CD4-positive, alpha-beta memory T cell (primary cell): ENCODE data around the gene SP7. TPM values are rescaled to one million over a fixed set of nuclear protein-coding genes. Genes with fewer than 3 reads are reported as not detected.
A peak's percentile ranks its signal among the peaks of the same experiment; 100 is the strongest.
"Not testable (repeated sequence)": the region's sequence is repeated elsewhere in the genome, so short reads cannot be mapped to it uniquely, and the experiment has no call there.

Source experiments
- CTCF ChIA-PET: fragments of 350-600 bp; sonication (Branson Sonifier 250); formaldehyde crosslinking; loops from one replicate; lab custom pipeline; 2021; ENCODE audit warnings: inconsistent platforms; ENCODE audit not compliant: partially characterized antibody; lab: Charles Lee
- POLR2A ChIA-PET: fragments of 350-600 bp; sonication (Branson Sonifier 250); formaldehyde crosslinking; loops from one replicate; lab custom pipeline; 2021; ENCODE audit not compliant: partially characterized antibody; lab: Charles Lee
- DNase-seq, 5 donors: peaks; one replicate each; pipeline versions ENCODE4 v3.0.0 to v3.0.0-alpha.2; 2020 to 2022; ENCODE audit warnings: mixed read lengths in 1 of 5
- H3K27ac ChIP-seq: one replicate; pipeline ENCODE4 v1.7.0; 2013; ENCODE audit warnings: low read depth, low read length
- H3K27me3 ChIP-seq: 2 replicates; pipeline ENCODE4 v1.7.0; 2013; ENCODE audit warnings: mild to moderate bottlenecking, low read length, moderate library complexity; ENCODE audit not compliant: insufficient read depth
- H3K36me3 ChIP-seq: 2 replicates; pipeline ENCODE4 v1.7.0; 2013; ENCODE audit warnings: mild to moderate bottlenecking, low read length, moderate library complexity; ENCODE audit not compliant: insufficient read depth
- H3K4me1 ChIP-seq: 2 replicates; pipeline ENCODE4 v1.7.0; 2013; ENCODE audit warnings: mild to moderate bottlenecking, low read length, moderate library complexity; ENCODE audit not compliant: insufficient read depth
- H3K4me3 ChIP-seq, 2 donors: one replicate each; pipeline ENCODE4 v1.7.0; 2013; ENCODE audit warnings: low read length in 2 of 2, mild to moderate bottlenecking in 1 of 2
- H3K9me3 ChIP-seq, 2 donors: one replicate each; pipeline ENCODE4 v1.7.0; 2013; ENCODE audit warnings: low read length in 2 of 2, control low read depth in 1 of 2; ENCODE audit not compliant: control insufficient read depth in 1 of 2
- H3K27ac Mint-ChIP-seq, 7 donors: one replicate each; pipeline ENCODE4 v1.8.0; 2020 to 2021; ENCODE audit warnings: mixed read lengths in 7 of 7, mild to moderate bottlenecking in 6 of 7, inconsistent platforms in 3 of 7, moderate library complexity in 3 of 7
- H3K27me3 Mint-ChIP-seq, 2 donors: one replicate each; pipeline ENCODE4 v1.8.0; 2020 to 2021; ENCODE audit warnings: mixed read lengths in 2 of 2
- H3K36me3 Mint-ChIP-seq, 2 donors: one replicate each; pipeline ENCODE4 v1.8.0; 2020 to 2021; ENCODE audit warnings: mixed read lengths in 2 of 2, inconsistent platforms in 1 of 2, mild to moderate bottlenecking in 1 of 2
- H3K4me1 Mint-ChIP-seq, 4 donors: one replicate each; pipeline ENCODE4 v1.8.0; 2020 to 2021; ENCODE audit warnings: mixed read lengths in 4 of 4, mild to moderate bottlenecking in 1 of 4
- H3K4me3 Mint-ChIP-seq, 8 donors: one replicate each; pipeline ENCODE4 v1.8.0; 2020 to 2021; ENCODE audit warnings: mixed read lengths in 8 of 8, mild to moderate bottlenecking in 7 of 8, moderate library complexity in 6 of 8, inconsistent platforms in 3 of 8
- H3K9me3 Mint-ChIP-seq, 8 donors: one replicate each; pipeline ENCODE4 v1.8.0; 2020 to 2021; ENCODE audit warnings: mixed read lengths in 8 of 8, mild to moderate bottlenecking in 5 of 8, inconsistent platforms in 3 of 8, moderate library complexity in 1 of 8
- intact Hi-C: fragments of 100-400 bp; cut with micrococcal nuclease; formaldehyde crosslinking; loops from one replicate; pipeline ENCODE4 v1.15.1; 2023
- polyA plus RNA-seq, 2 donors: library from polyadenylated mRNA; unstranded; fragments of 300-500 nt; fragmentation: Illumina TruSeq; gene quantifications; one replicate each; pipeline ENCODE4 v1.2.3, GENCODE V29; 2021
- total RNA-seq, 2 experiments: library from RNA; stranded (reverse); gene quantifications; one replicate each; pipeline ENCODE4 v1.2.3, GENCODE V29; 2021

Gene SP7
- total and polyA plus RNA-seq, 4 experiments from 2014 or later: not detected

- ChIA-PET CTCF (interaction anchor here (1.8 to 19.2 kb wide), 5 partner anchors 16 to 211 kb away, joined by 4 to 339 read pairs (median 8); partner anchors contain the start of genes AAAS and ITGB7), POLR2A (interaction anchor here (0.7 to 9.4 kb wide), 7 partner anchors 12 to 203 kb away, joined by 3 to 193 read pairs (median 4); partner anchors contain the start of genes AAAS and TARBP2)
- Histone ChIP-seq H3K27ac (peak overlapping the region; percentile 71), H3K36me3 (peaks cover 33% of the 10 kb centered on the region), H3K4me1 (peaks cover 73% of the 10 kb centered on the region), H3K9me3 (no peaks in the 10 kb centered on the region), H3K27me3 (no peaks in the 10 kb centered on the region), H3K4me3 (no peak overlapping the region)
- H3K27ac Mint-ChIP-seq: peak overlapping the region in 6 of 7 donors; percentile 3 to 97 (median 87)
- intact Hi-C loops: loop anchor here (5.0 kb wide), 1 partner anchor 379 kb away; the partner anchor contains the start of gene ATP5MC2
- H3K4me1 Mint-ChIP-seq: peaks cover 39 to 88% (median 67%) of the 10 kb centered on the region in 4 donors
- peaks cover 0 to 1% (median 0%) of the 10 kb centered on the region in 8 donors for H3K9me3 Mint-ChIP-seq
- H3K36me3 Mint-ChIP-seq: peaks cover 28 to 55% of the 10 kb centered on the region in 2 donors
- H3K27me3 Mint-ChIP-seq: no peaks in the 10 kb centered on the region
- DNase-seq: no peak
- peak overlapping the region in 6 of 8 donors; percentile 21 to 98 (median 70) for H3K4me3 Mint-ChIP-seq
These were observed 38.0 kb downstream of the SP7 start for GRCh38 chr12:53298164-53298563.

GRCh38 chr12:53297106-53297505, 39.0 kb downstream of the SP7 start:
- peaks cover 24% of the 10 kb centered on the region for H3K36me3 ChIP-seq
- not testable (repeated sequence) for H3K9me3 Mint-ChIP-seq, DNase-seq, H3K27me3 Mint-ChIP-seq, H3K9me3 ChIP-seq, H3K4me3 ChIP-seq, H3K27me3 ChIP-seq, H3K27ac ChIP-seq
- H3K4me1 Mint-ChIP-seq: peaks cover 33 to 77% (median 59%) of the 10 kb centered on the region in 4 donors
- intact Hi-C loops: loop anchor here (5.0 kb wide), 1 partner anchor 380 kb away; the partner anchor contains the start of gene ATP5MC2
- H3K36me3 Mint-ChIP-seq: peaks cover 21 to 47% of the 10 kb centered on the region in 2 donors
- peaks cover 64% of the 10 kb centered on the region for H3K4me1 ChIP-seq
- H3K27ac Mint-ChIP-seq: peak overlapping the region in 6 of 7 donors; percentile 42 to 99 (median 86)
- peak overlapping the region in 7 of 8 donors; percentile 21 to 100 (median 98) for H3K4me3 Mint-ChIP-seq
- ChIA-PET CTCF (interaction anchor here (1.1 to 19.2 kb wide), 8 partner anchors 9 to 212 kb away, joined by 3 to 339 read pairs (median 6); partner anchors contain the start of genes AAAS and ITGB7), POLR2A (interaction anchor here (1.1 to 9.4 kb wide), 6 partner anchors 25 to 83 kb away, joined by 3 to 193 read pairs (median 4); partner anchors contain the start of gene AAAS)

- no peaks in the 10 kb centered on the region for H3K27me3 ChIP-seq
- H3K36me3 ChIP-seq: peaks cover 24% of the 10 kb centered on the region
- Mint-ChIP-seq H3K27me3 (no peaks in the 10 kb centered on the region), H3K4me1 (peaks cover 28 to 65% (median 50%) of the 10 kb centered on the region in 4 donors), H3K27ac (peak overlapping the region; percentile 97 to 100 (median 99)), H3K4me3 (peak overlapping the region; percentile 98 to 100 (median 99)), H3K9me3 (peaks cover 0 to 1% (median 0%) of the 10 kb centered on the region in 8 donors), H3K36me3 (peaks cover 18 to 41% of the 10 kb centered on the region in 2 donors)
- H3K4me1 ChIP-seq: peaks cover 55% of the 10 kb centered on the region
- intact Hi-C loops: loop anchor here (1.0 to 5.0 kb wide), 8 partner anchors 25 to 381 kb away; partner anchors contain the start of genes AAAS, ATP5MC2, CSAD and EIF4B
- POLR2A ChIA-PET: interaction anchor here (0.5 to 9.4 kb wide), 31 partner anchors 9 to 457 kb away, joined by 3 to 193 read pairs (median 6); partner anchors contain the start of genes AAAS, CSAD, EIF4B and ESPL1
- H3K9me3 ChIP-seq: no peaks in the 10 kb centered on the region
- CTCF ChIA-PET: interaction anchor here (0.8 to 19.2 kb wide), 11 partner anchors 9 to 193 kb away, joined by 3 to 339 read pairs (median 8); partner anchors contain the start of genes AAAS, CSAD and ITGB7
- DNase-seq: no peak
- H3K4me3 ChIP-seq: peak overlapping the region; percentile 63 to 94
- H3K27ac ChIP-seq: peak overlapping the region; percentile 81
These were observed 40.3 kb downstream of the SP7 start for GRCh38 chr12:53295891-53296219.

GRCh38 chr12:53295070-53295890, 40.9 kb downstream of the SP7 start, which contains the start of gene PFDN5:
Gene PFDN5 (plus strand): TSS chr12:53295542. CDS start chr12:53295568, 26 bp downstream.
- peak; percentile 87 to 93 (median 91) for DNase-seq
- ChIA-PET CTCF (interaction anchor here (0.8 to 19.2 kb wide), 12 partner anchors 8 to 214 kb away, joined by 3 to 339 read pairs (median 6); partner anchors contain the start of genes AAAS, CSAD and ITGB7), POLR2A (interaction anchor here (0.5 to 9.4 kb wide), 32 partner anchors 9 to 457 kb away, joined by 3 to 193 read pairs (median 6); partner anchors contain the start of genes AAAS, CSAD, EIF4B and ESPL1)
- Histone ChIP-seq H3K27me3 (no peaks in the 10 kb centered on the region), H3K9me3 (no peaks in the 10 kb centered on the region), H3K27ac (peak within 1 kb of the TSS; percentile 81), H3K36me3 (peaks cover 24% of the 10 kb centered on the region), H3K4me3 (peak within 1 kb of the TSS; percentile 63 to 94), H3K4me1 (peaks cover 49% of the 10 kb centered on the region)
- intact Hi-C loops: loop anchor here (1.0 to 5.0 kb wide), 8 partner anchors 26 to 382 kb away; partner anchors contain the start of genes AAAS, ATP5MC2, CSAD and EIF4B
- Mint-ChIP-seq H3K27me3 (no peaks in the 10 kb centered on the region), H3K4me1 (peaks cover 23 to 59% (median 44%) of the 10 kb centered on the region in 4 donors), H3K36me3 (peaks cover 18 to 36% of the 10 kb centered on the region in 2 donors), H3K4me3 (peak within 1 kb of the TSS; percentile 98 to 100 (median 99)), H3K9me3 (peaks cover 0 to 1% (median 0%) of the 10 kb centered on the region in 8 donors), H3K27ac (peak within 1 kb of the TSS; percentile 97 to 100 (median 99))

- intact Hi-C loops: no loop called here
- Histone ChIP-seq H3K9me3 (no peaks in the 10 kb centered on the region), H3K27ac (no peak overlapping the region), H3K27me3 (no peaks in the 10 kb centered on the region), H3K4me1 (peaks cover 24% of the 10 kb centered on the region), H3K4me3 (no peak overlapping the region), H3K36me3 (peaks cover 8% of the 10 kb centered on the region)
- Mint-ChIP-seq H3K27ac (no peak overlapping the region), H3K36me3 (peaks cover 2 to 14% of the 10 kb centered on the region in 2 donors), H3K9me3 (no peaks in the 10 kb centered on the region), H3K4me3 (no peak overlapping the region), H3K4me1 (peaks cover 14 to 43% (median 29%) of the 10 kb centered on the region in 4 donors), H3K27me3 (no peaks in the 10 kb centered on the region)
- CTCF ChIA-PET: interaction anchor here (3.5 to 19.2 kb wide), 5 partner anchors 30 to 133 kb away, joined by 28 to 339 read pairs (median 41); partner anchors contain the start of genes AAAS and ITGB7
- POLR2A ChIA-PET: interaction anchor here (1.2 to 5.7 kb wide), 5 partner anchors 29 to 78 kb away, joined by 3 to 50 read pairs (median 5); partner anchors contain the start of gene AAAS
- no peak for DNase-seq
These were observed 43.7 kb downstream of the SP7 start for GRCh38 chr12:53292426-53292825.

- ChIA-PET CTCF (interaction anchor here (0.7 to 19.2 kb wide), 9 partner anchors 9 to 191 kb away, joined by 3 to 339 read pairs (median 6); partner anchors contain the start of genes ESPL1, ITGB7 and MYG1), POLR2A (interaction anchor here (1.9 to 5.7 kb wide), 2 partner anchors 30 to 72 kb away, joined by 6 to 50 read pairs; partner anchors contain the start of gene AAAS)
- Mint-ChIP-seq H3K36me3 (peaks cover 0 to 5% of the 10 kb centered on the region in 2 donors), H3K27me3 (no peaks in the 10 kb centered on the region), H3K4me3 (no peak overlapping the region), H3K27ac (no peak overlapping the region), H3K9me3 (no peaks in the 10 kb centered on the region), H3K4me1 (peaks cover 8 to 26% (median 15%) of the 10 kb centered on the region in 4 donors)
- H3K4me1 ChIP-seq: peaks cover 6% of the 10 kb centered on the region
- no peak overlapping the region for H3K4me3 ChIP-seq
- no peaks in the 10 kb centered on the region for H3K36me3 ChIP-seq
- H3K27me3 ChIP-seq: no peaks in the 10 kb centered on the region
- H3K27ac ChIP-seq: no peak overlapping the region
- no peak for DNase-seq
- intact Hi-C loops: no loop called here
- H3K9me3 ChIP-seq: no peaks in the 10 kb centered on the region
These were observed 45.5 kb downstream of the SP7 start for GRCh38 chr12:53290661-53291060.
